ENCODE results near the gene NPHP3. TPM values are rescaled to one million over a fixed set of nuclear protein-coding genes. Genes with fewer than 3 reads are reported as not detected.

The NPHP3 gene
- total and polyA plus RNA-seq, 2 of the 4 experiments (the other 2 are of a cell fraction) = 19.9 to 21.3 TPM

GRCh38 chr3:132661101-132661500 lies 61.1 kb downstream of the NPHP3 start:
- Histone ChIP-seq H2BK120ac (ENCODE audit: low read depth, low read length) (no peak overlapping the region), H4K20me1 (ENCODE audit: insufficient read depth, low read length) (no peaks in the 10 kb centered on the region; the same call in 1 of the 2 replicates), H3K56ac (ENCODE audit: extremely low read depth, insufficient read depth, low read length) (0 out of 2 replicates have a peak overlapping the region, but pooled peaks have one; percentile 51), H4K8ac (ENCODE audit: low read depth in 2 of 2, low read length in 2 of 2) (peak overlapping the region; percentile 81 to 92; a peak in 2 of 4 replicates), H2BK20ac (ENCODE audit: low read depth, low read length) (no peak overlapping the region), H3K9ac (ENCODE audit: low read depth, low read length) (peak overlapping the region; percentile 86), H2BK5ac (ENCODE audit: low read depth, low read length, poor library complexity, severe bottlenecking) (peak overlapping the region; percentile 91), H3K9me3 (ENCODE audit: control insufficient read depth, insufficient read depth, low read length) (no peaks in the 10 kb centered on the region), H3K79me1 (ENCODE audit: low read depth in 1 of 2, low read length in 2 of 2) (peaks cover 10 to 41% of the 10 kb centered on the region in 2 experiments), H3K27ac (ENCODE audit: insufficient read depth, low read length) (peak overlapping the region; percentile 92; the same call in 1 of the 2 replicates), H2AK5ac (ENCODE audit: low read depth, low read length) (no peak overlapping the region), H4K5ac (ENCODE audit: low read depth, low read length) (peak overlapping the region; percentile 80; the same call in 1 of the 2 replicates), H3K9me1 (ENCODE audit: insufficient read depth, low read length) (0 out of 2 replicates have a peak, but pooled peaks cover 2% of the 10 kb centered on the region), H3K23ac (ENCODE audit: low read depth, low read length) (peak overlapping the region; percentile 57), H3K4ac (ENCODE audit: low read depth, low read length) (peak overlapping the region; percentile 82; the same call in 1 of the 2 replicates), H2AK9ac (replicated peaks; ENCODE audit: low read depth, low read length, poor library complexity) (no peak overlapping the region), H3K18ac (ENCODE audit: low read depth, low read length) (no peak overlapping the region; the same call in 1 of the 2 replicates), H4K91ac (ENCODE audit: insufficient read depth, low read depth, low read length) (no peak overlapping the region), H3K4me1 (ENCODE audit: control insufficient read depth, insufficient read depth, low read length) (no peaks in the 10 kb centered on the region), H3K36me3 (ENCODE audit: control insufficient read depth, insufficient read depth, low read length) (no peaks in the 10 kb centered on the region), H2AFZ (replicated peaks; ENCODE audit: low read length, poor library complexity) (no peak overlapping the region), H3K4me2 (ENCODE audit: low read depth, low read length) (peak overlapping the region; percentile 88), H3K4me3 (ENCODE audit: insufficient read depth, low read depth, low read length) (peak overlapping the region; percentile 84), H3K27me3 (ENCODE audit: control insufficient read depth, insufficient read depth, low read length) (no peaks in the 10 kb centered on the region), H2BK15ac (ENCODE audit: low read depth, low read length) (no peak overlapping the region), H3K14ac (replicated peaks; ENCODE audit: low read depth, low read length) (no peak overlapping the region; the same call in 1 of the 2 replicates)
- in situ Hi-C loops (cut with MboI; ENCODE audit: low sequenced_read_pairs) (no loop called here), dilution Hi-C loops (cut with HindIII; ENCODE audit: low sequenced_read_pairs, unreplicated experiment) (no loop called here), intact Hi-C loops (cut with micrococcal nuclease) (no loop called here)
- WGBS, 2 experiments (ENCODE audit: extremely low coverage in 2 of 2, insufficient read length in 1 of 2) = no CpG with 5 or more reads among the region's 8 CpGs
- TF ChIP-seq RCOR1 (IDR thresholded peaks at IDR 0.05; ENCODE audit: insufficient replicate concordance, low read length) (no peak), MAZ (IDR thresholded peaks at IDR 0.05; ENCODE audit: borderline replicate concordance, low read depth, low read length) (no peak), MXI1 (IDR thresholded peaks at IDR 0.05; ENCODE audit: borderline replicate concordance, low read depth, low read length) (no peak), BHLHE40 (IDR thresholded peaks at IDR 0.05; ENCODE audit: low read depth, low read length) (no peak), RFX5 (IDR thresholded peaks at IDR 0.05; ENCODE audit: low read depth, low read length) (no peak), CHD1 (IDR thresholded peaks at IDR 0.05; ENCODE audit: low read depth, low read length) (no peak), MAFK (IDR thresholded peaks at IDR 0.05; ENCODE audit: low read depth, low read length) (no peak), USF2 (IDR thresholded peaks at IDR 0.05; ENCODE audit: low read depth, low read length) (no peak), ELK1 (IDR thresholded peaks at IDR 0.05; ENCODE audit: borderline replicate concordance, low read depth, low read length) (no peak), SMC3 (IDR thresholded peaks at IDR 0.05; ENCODE audit: low read depth, low read length) (no peak), NFE2L2 (IDR thresholded peaks at IDR 0.05; ENCODE audit: low read depth, low read length) (no peak), CTCF (conservative IDR thresholded peaks at IDR 0.05; ENCODE audit: low read depth, low read length) (no peak), POLR2A (IDR thresholded peaks at IDR 0.05; ENCODE audit: low read depth, low read length) (no peak), FOS (IDR thresholded peaks at IDR 0.05; ENCODE audit: low read depth, low read length) (no peak), CEBPB (IDR thresholded peaks at IDR 0.05; ENCODE audit: low read depth, low read length) (no peak), RAD21 (IDR thresholded peaks at IDR 0.05; ENCODE audit: low read length) (no peak)
- CTCF ChIA-PET = interaction anchor here (1.0 to 1.1 kb wide), 2 partner anchors 18 to 19 kb away, joined by 3 read pairs; no protein-coding TSS in a partner anchor
- no TSS peak for BruUV-seq (replicated peaks)
- POLR2A ChIA-PET (ENCODE audit: unreplicated experiment) = no interaction called here
- no peak for DNase-seq
- no peak for ATAC-seq (ENCODE audit: low read depth)
